Fibroblast of lung (primary cell): ENCODE measurements around the gene GRB10. TPM values are rescaled to one million over a fixed set of nuclear protein-coding genes. Genes with fewer than 3 reads are reported as not detected.

ENCODE experiments used
- DNase-seq, 2 donors: peaks; one replicate each; pipeline versions ENCODE4 v3.0.0 to v3.0.0-alpha.2; 2010; ENCODE audit warnings: low read depth in 2 of 2
- H2AFZ ChIP-seq: 2 replicates; pipeline ENCODE4 v1.5.1; 2012; ENCODE audit warnings: low read length, control low read depth, inconsistent platforms
- H3K27ac ChIP-seq: 2 replicates; pipeline ENCODE4 v1.5.1; 2011; ENCODE audit warnings: low read length, control low read depth; ENCODE audit not compliant: insufficient read depth
- H3K27me3 ChIP-seq: 2 replicates; pipeline ENCODE4 v1.5.1; 2011; ENCODE audit warnings: mild to moderate bottlenecking, low read length; ENCODE audit not compliant: control insufficient read depth, insufficient read depth
- H3K36me3 ChIP-seq: 2 replicates; pipeline ENCODE4 v1.5.1; 2011; ENCODE audit warnings: low read length; ENCODE audit not compliant: control insufficient read depth, insufficient read depth
- H3K4me1 ChIP-seq: 2 replicates; pipeline ENCODE4 v1.5.1; 2011; ENCODE audit warnings: low read length; ENCODE audit not compliant: control insufficient read depth, insufficient read depth; ENCODE audit errors: extremely low read depth
- H3K4me2 ChIP-seq: 2 replicates; pipeline ENCODE4 v1.5.1; 2011; ENCODE audit warnings: low read length, control low read depth; ENCODE audit not compliant: insufficient read depth; ENCODE audit errors: extremely low read depth
- H3K4me3 ChIP-seq, 4 experiments: fragments of 200-600 bp in 1 of 4; sonication (generic) in 1 of 4; replicated peaks in 1 of 4; 2 replicates each; pipeline ENCODE4 v1.5.1; 2011 to 2016; ENCODE audit warnings: low read length in 4 of 4, low read depth in 3 of 4, mild to moderate bottlenecking in 3 of 4, control low read depth in 2 of 4, inconsistent platforms in 1 of 4, mixed read lengths in 1 of 4; ENCODE audit not compliant: insufficient read depth in 1 of 4; ENCODE audit errors: control extremely low read depth in 1 of 4
- H3K79me2 ChIP-seq: 2 replicates; pipeline ENCODE4 v1.5.1; 2012; ENCODE audit warnings: mild to moderate bottlenecking, low read length, inconsistent platforms; ENCODE audit not compliant: control insufficient read depth, insufficient read depth
- H3K9ac ChIP-seq: 2 replicates; pipeline ENCODE4 v1.5.1; 2011; ENCODE audit warnings: mild to moderate bottlenecking, low read length, control low read depth; ENCODE audit not compliant: insufficient read depth
- H3K9me3 ChIP-seq: 2 replicates; pipeline ENCODE4 v1.5.1; 2012; ENCODE audit warnings: low read depth, low read length; ENCODE audit not compliant: control insufficient read depth, insufficient read depth
- H4K20me1 ChIP-seq: 2 replicates; pipeline ENCODE4 v1.5.1; 2011; ENCODE audit warnings: low read length; ENCODE audit not compliant: control insufficient read depth, insufficient read depth; ENCODE audit errors: extremely low read depth
- CTCF ChIP-seq, 2 donors: IDR thresholded peaks in 1 of 2; conservative IDR thresholded peaks in 1 of 2; 1 replicate in 1 of 2; 2 replicates in 1 of 2; pipeline ENCODE4 v1.5.1; 2011 to 2012; ENCODE audit warnings: low read length in 2 of 2, control low read depth in 1 of 2, inconsistent platforms in 1 of 2, low read depth in 1 of 2, mild to moderate bottlenecking in 1 of 2
- EZH2 ChIP-seq: IDR thresholded peaks from 2 replicates; pipeline ENCODE4 v1.5.1; 2012; ENCODE audit warnings: low read length, control low read depth, mild to moderate bottlenecking; ENCODE audit errors: missing control alignments
- polyA plus RNA-seq, 2 donors: library from polyadenylated mRNA; depleted of rRNA in 1 of 2; stranded (reverse) in 1 of 2; unstranded in 1 of 2; fragments of >200 nt; gene quantifications; 2 replicates each; pipeline ENCODE4 v1.2.1, GENCODE V29; 2011 to 2012; ENCODE audit warnings: missing spikeins in 1 of 2
- total RNA-seq: library from RNA; depleted of rRNA; stranded (reverse); fragments of >200 nt; gene quantifications from 2 replicates; pipeline ENCODE4 v1.2.1, GENCODE V29; 2014

GRB10 gene
- total and polyA plus RNA-seq, 2 donors (not counting 1 experiment from before 2014, with no cell fraction given) = 11.1 to 64.1 TPM

- Histone ChIP-seq H3K9ac (no peak overlapping the region), H3K4me3 (no peak overlapping the region), H3K9me3 (no peaks in the 10 kb centered on the region), H2AFZ (no peak overlapping the region), H3K27ac (no peak overlapping the region), H3K36me3 (no peaks in the 10 kb centered on the region), H3K4me2 (no peak overlapping the region), H4K20me1 (no peaks in the 10 kb centered on the region), H3K4me1 (no peaks in the 10 kb centered on the region), H3K27me3 (no peaks in the 10 kb centered on the region), H3K79me2 (no peaks in the 10 kb centered on the region)
- no peak for TF ChIP-seq EZH2
- TF ChIP-seq CTCF (conservative IDR thresholded peaks at IDR 0.05 in 1 of 2, IDR thresholded peaks at IDR 0.05 in 1 of 2; ENCODE audit: low read depth in 1 of 2, low read length in 2 of 2) = no peak
- no peak for DNase-seq
These were observed 241.7 kb downstream of the GRB10 start for GRCh38 chr7:50540785-50541579.

Other genes with a start within 250 kb of the GRB10 start
- not detected in 2 replicates for gene DDC, start 217.5 kb downstream of the GRB10 start, total RNA-seq
- not detected in 2 replicates for gene DDC, start 217.5 kb downstream of the GRB10 start, polyA plus RNA-seq